Transverse colon (tissue), 4 donors: ENCODE data around the gene P4HTM. TPM values are rescaled to one million over a fixed set of nuclear protein-coding genes. Genes with fewer than 3 reads are reported as not detected.

Source experiments
- DNase-seq: peaks from one replicate; pipeline ENCODE4 v3.0.0-alpha.2; 2019
- H3K27ac ChIP-seq, 4 donors: fragments of 200-600 bp; sonication (generic); 2 replicates each; pipeline ENCODE4 v1.5.1; 2016 to 2018; ENCODE audit warnings: inconsistent platforms in 4 of 4
- H3K27me3 ChIP-seq: fragments of 200-600 bp; sonication (generic); 2 replicates; pipeline ENCODE4 v1.5.1; 2017; ENCODE audit warnings: inconsistent platforms
- H3K36me3 ChIP-seq, 4 donors: fragments of 200-600 bp; sonication (generic); 2 replicates each; pipeline ENCODE4 v1.5.1; 2017 to 2019; ENCODE audit warnings: inconsistent platforms in 4 of 4
- H3K4me1 ChIP-seq, 4 donors: fragments of 200-600 bp; sonication (generic); 2 replicates each; pipeline ENCODE4 v1.5.1; 2017 to 2020; ENCODE audit warnings: inconsistent platforms in 4 of 4
- H3K4me3 ChIP-seq, 4 donors: fragments of 200-600 bp; sonication (generic); 1 replicate in 1 of 4; 2 replicates in 3 of 4; pipeline versions ENCODE4 v1.5.1 to v1.6.1; 2017 to 2019; ENCODE audit warnings: inconsistent platforms in 4 of 4
- H3K9me3 ChIP-seq, 2 donors: fragments of 200-600 bp; sonication (generic); 2 replicates each; pipeline ENCODE4 v1.5.1; 2017 to 2019; ENCODE audit warnings: inconsistent platforms in 2 of 2
- EP300 ChIP-seq: sonication (generic); formaldehyde crosslinking; IDR thresholded peaks from one replicate; pipeline ENCODE4 v1.6.1; 2017; ENCODE audit warnings: antibody characterized with exemption, low read depth
- POLR2A ChIP-seq: fragments of 450-650 bp; IDR thresholded peaks from one replicate; pipeline ENCODE4 v1.6.1; 2016; ENCODE audit warnings: antibody characterized with exemption, mild to moderate bottlenecking, moderate library complexity
- POLR2AphosphoS5 ChIP-seq, 3 donors: sonication (generic); formaldehyde crosslinking; IDR thresholded peaks; one replicate each; pipeline ENCODE4 v1.6.1; 2016; ENCODE audit warnings: antibody characterized with exemption in 3 of 3
- WGBS, 2 donors: methylation state at CpG; one replicate each; pipeline ENCODE4 v1.1.5; 2018; ENCODE audit warnings: low coverage in 1 of 2; 5-methylcytosine and 5-hydroxymethylcytosine counted together
- in situ Hi-C, 4 donors: fragments of 200-750 bp; cut with MboI; loops; one replicate each; pipeline versions ENCODE4 v1.15.0 to v1.15.1; 2017; ENCODE audit warnings: low sequenced_read_pairs in 3 of 4, low pct_ligation_motif_present in 1 of 4, low pct_unique_long_range_greater_than_20kb in 1 of 4
- intact Hi-C: fragments of 100-400 bp; cut with DNase I; formaldehyde crosslinking; loops from one replicate; pipeline ENCODE4 v1.15.1; 2023; ENCODE audit warnings: low total_unique reads
- total RNA-seq, 4 donors: library from RNA; depleted of rRNA; stranded (reverse); fragments of >200 nt; gene quantifications; one replicate each; pipeline ENCODE4 v1.1.0, GENCODE V29; 2016
- TF ChIP-seq, protein P1 (sequence below), 5 experiments: fragments of 200-600 bp in 3 of 5; fragments of 450-650 bp in 2 of 5; sonication (generic) in 3 of 5; IDR thresholded peaks; 1 replicate in 2 of 5; 2 replicates in 3 of 5; pipeline ENCODE4 v1.5.1; 2016 to 2017; ENCODE audit warnings: antibody characterized with exemption in 5 of 5, inconsistent platforms in 3 of 5, mild to moderate bottlenecking in 2 of 5, moderate library complexity in 1 of 5

The P4HTM gene
- total RNA-seq, 4 donors from 2014 or later: 43.4 to 100 (median 76.6) TPM

DNA sequence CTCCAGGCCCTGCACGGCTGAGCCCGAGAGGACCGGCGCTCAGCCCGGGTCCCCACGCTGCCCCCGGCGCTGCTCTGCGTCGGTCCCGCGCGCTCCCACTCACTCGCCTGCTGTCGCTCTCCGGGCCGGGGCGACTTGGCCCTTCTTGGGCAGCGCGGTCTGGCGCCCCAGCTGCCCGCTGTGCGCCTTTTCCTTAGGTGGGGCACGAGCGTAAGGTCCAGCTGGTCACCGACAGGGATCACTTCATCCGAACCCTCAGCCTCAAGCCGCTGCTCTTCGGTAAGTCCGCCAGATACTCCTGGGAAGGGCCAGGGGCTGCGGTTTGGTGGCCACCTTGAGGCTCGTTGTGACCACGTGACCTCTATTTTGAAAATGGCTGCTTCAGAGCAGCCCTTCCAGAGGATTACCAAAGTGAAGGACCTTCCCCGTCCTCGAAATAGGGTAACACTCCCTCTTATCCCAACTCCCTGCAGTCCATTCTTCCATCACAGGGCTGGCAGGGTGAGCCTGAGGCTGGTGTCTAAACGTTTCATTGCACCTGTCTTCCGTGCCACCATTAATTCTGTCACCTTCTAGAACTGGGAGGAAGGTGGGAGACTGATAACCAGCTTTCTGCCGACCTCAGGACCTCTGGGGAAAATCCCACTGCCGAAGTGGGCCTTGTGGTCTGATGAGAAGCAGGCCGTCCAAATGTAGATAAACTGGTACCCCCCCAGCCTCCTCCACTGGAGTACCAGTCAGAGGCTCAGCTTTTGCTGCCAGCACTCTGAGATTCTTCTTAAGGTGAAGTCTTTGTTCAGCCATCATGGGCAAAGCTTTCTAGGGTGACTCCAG, 812 bp downstream of the P4HTM start:
- TF ChIP-seq POLR2AphosphoS5 (IDR thresholded peaks at IDR 0.05) (no peak), EP300 (no peak), POLR2A (no peak)
- TF ChIP-seq, protein P1, sequence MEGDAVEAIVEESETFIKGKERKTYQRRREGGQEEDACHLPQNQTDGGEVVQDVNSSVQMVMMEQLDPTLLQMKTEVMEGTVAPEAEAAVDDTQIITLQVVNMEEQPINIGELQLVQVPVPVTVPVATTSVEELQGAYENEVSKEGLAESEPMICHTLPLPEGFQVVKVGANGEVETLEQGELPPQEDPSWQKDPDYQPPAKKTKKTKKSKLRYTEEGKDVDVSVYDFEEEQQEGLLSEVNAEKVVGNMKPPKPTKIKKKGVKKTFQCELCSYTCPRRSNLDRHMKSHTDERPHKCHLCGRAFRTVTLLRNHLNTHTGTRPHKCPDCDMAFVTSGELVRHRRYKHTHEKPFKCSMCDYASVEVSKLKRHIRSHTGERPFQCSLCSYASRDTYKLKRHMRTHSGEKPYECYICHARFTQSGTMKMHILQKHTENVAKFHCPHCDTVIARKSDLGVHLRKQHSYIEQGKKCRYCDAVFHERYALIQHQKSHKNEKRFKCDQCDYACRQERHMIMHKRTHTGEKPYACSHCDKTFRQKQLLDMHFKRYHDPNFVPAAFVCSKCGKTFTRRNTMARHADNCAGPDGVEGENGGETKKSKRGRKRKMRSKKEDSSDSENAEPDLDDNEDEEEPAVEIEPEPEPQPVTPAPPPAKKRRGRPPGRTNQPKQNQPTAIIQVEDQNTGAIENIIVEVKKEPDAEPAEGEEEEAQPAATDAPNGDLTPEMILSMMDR (IDR thresholded peaks at IDR 0.05): peak in 1 of 5 experiments; percentile 1
- peak overlapping the region; percentile 53 to 98 (median 87) for H3K4me3 ChIP-seq
- in situ Hi-C loops: no loop called here
- H3K9me3 ChIP-seq: no peaks in the 10 kb centered on the region
- WGBS, 2 donors: 4 to 7% methylated on average over 3 to 20 of the region's 40 CpGs
- H3K27me3 ChIP-seq: no peaks in the 10 kb centered on the region
- no peaks in the 10 kb centered on the region for H3K36me3 ChIP-seq
- intact Hi-C loops: no loop called here
- peak overlapping the region; percentile 90 to 95 (median 92) for H3K27ac ChIP-seq
- peak; percentile 39 for DNase-seq
- H3K4me1 ChIP-seq: peaks cover 17 to 35% (median 23%) of the 10 kb centered on the region in 4 donors

- in situ Hi-C loops: no loop called here
- Histone ChIP-seq H3K4me3 (no peak overlapping the region), H3K27ac (peak overlapping the region; percentile 90 to 95 (median 92)), H3K36me3 (no peaks in the 10 kb centered on the region), H3K4me1 (peaks cover 17 to 35% (median 23%) of the 10 kb centered on the region in 4 donors), H3K9me3 (no peaks in the 10 kb centered on the region), H3K27me3 (no peaks in the 10 kb centered on the region)
- no peak for TF ChIP-seq POLR2A
- TF ChIP-seq, protein P1 (IDR thresholded peaks at IDR 0.05): no peak
- no peak for TF ChIP-seq EP300
- TF ChIP-seq POLR2AphosphoS5 (IDR thresholded peaks at IDR 0.05): no peak
- DNase-seq: no peak
- 62 to 73% methylated on average over 4 to 5 of the region's 5 CpGs for WGBS, 2 donors
- intact Hi-C loops: no loop called here
Measured at GRCh38 chr3:48991851-48992545, 2.0 kb downstream of the P4HTM start.

DNA sequence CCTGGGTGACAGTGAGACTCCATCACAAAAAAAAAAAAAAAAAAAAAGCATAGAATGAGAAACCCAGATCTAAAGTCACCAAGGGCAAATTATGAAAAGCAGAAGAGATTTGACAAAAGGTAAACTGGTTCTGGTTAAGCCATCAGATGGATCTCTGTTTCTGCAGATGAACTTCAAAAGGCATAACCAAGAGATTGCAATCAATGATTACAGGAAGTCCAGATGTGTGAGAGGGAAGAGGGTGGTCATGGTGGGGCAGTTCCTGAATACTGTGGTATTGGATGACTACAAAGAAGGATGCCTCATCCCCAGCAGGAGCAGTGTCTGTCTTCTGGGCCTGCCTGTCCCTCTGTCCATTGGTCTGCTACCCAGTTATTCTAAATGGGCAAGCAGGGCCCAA, 3.8 kb downstream of the P4HTM start:
- H3K4me1 ChIP-seq: peaks cover 16 to 25% (median 22%) of the 10 kb centered on the region in 4 donors
- no peak for DNase-seq
- H3K27me3 ChIP-seq: no peaks in the 10 kb centered on the region
- TF ChIP-seq POLR2AphosphoS5 (IDR thresholded peaks at IDR 0.05): no peak
- TF ChIP-seq, protein P1 (IDR thresholded peaks at IDR 0.05): no peak
- no peak for TF ChIP-seq EP300
- TF ChIP-seq POLR2A: no peak
- H3K9me3 ChIP-seq: no peaks in the 10 kb centered on the region
- intact Hi-C loops: no loop called here
- no peak overlapping the region for H3K27ac ChIP-seq
- no peak overlapping the region for H3K4me3 ChIP-seq
- in situ Hi-C loops: no loop called here
- no peaks in the 10 kb centered on the region for H3K36me3 ChIP-seq

GRCh38 chr3:48996640-48997039, 6.6 kb downstream of the P4HTM start:
- no peak overlapping the region for H3K27ac ChIP-seq
- TF ChIP-seq POLR2A (no peak), EP300 (no peak), POLR2AphosphoS5 (IDR thresholded peaks at IDR 0.05) (no peak)
- TF ChIP-seq, protein P1 (IDR thresholded peaks at IDR 0.05): no peak
- peaks cover 3 to 7% (median 4%) of the 10 kb centered on the region in 4 donors for H3K4me1 ChIP-seq
- in situ Hi-C loops (no loop called here), intact Hi-C loops (no loop called here)
- H3K36me3 ChIP-seq: no peaks in the 10 kb centered on the region
- no peak overlapping the region for H3K4me3 ChIP-seq
- 98 to 100% methylated on average over 1 to 8 of the region's 8 CpGs for WGBS, 2 donors
- no peaks in the 10 kb centered on the region for H3K9me3 ChIP-seq
- no peak for DNase-seq
- H3K27me3 ChIP-seq: no peaks in the 10 kb centered on the region
